Right ventricle myocardium superior (tissue), 1 donor: ENCODE results near the gene TBXAS1. TPM values are rescaled to one million over a fixed set of nuclear protein-coding genes. Genes with fewer than 3 reads are reported as not detected.
A peak's percentile ranks its signal among the peaks of the same experiment; 100 is the strongest.

Source experiments
- ATAC-seq: fragments of 200-7000 bp; cut with Tn5 transposase; one replicate; pipeline ENCODE4 v1.9.1; 2020; ENCODE audit warnings: mild to moderate bottlenecking; ENCODE audit not compliant: poor library complexity
- DNase-seq: peaks from one replicate; pipeline ENCODE4 v3.0.0-alpha.2; 2020
- intact Hi-C: fragments of 100-400 bp; cut with DNase I; formaldehyde crosslinking; loops from one replicate; pipeline ENCODE4 v1.11.2; 2022
- total RNA-seq: library from RNA; stranded (reverse); fragmentation: NEBNext Ultra II Directional; extraction: Animal tissue kit (Norgen Biotek cat#: 25700); gene quantifications from one replicate; pipeline ENCODE4 v1.2.1, GENCODE V29; 2021
- donor health status: DM: no; HTN: yes; CAD: no; lungs with severe emphysema.

Gene TBXAS1
- total RNA-seq, 1 donor from 2014 or later = 4.2 TPM

GRCh38 chr7:140003913-140004382, 174.9 kb downstream of the TBXAS1 start:
- ATAC-seq = no peak

GRCh38 chr7:140004672-140005071, 175.6 kb downstream of the TBXAS1 start:
- intact Hi-C loops = loop anchor here (5.0 kb wide), 3 partner anchors 227 to 502 kb away; partner anchors contain the start of gene HIPK2
- no peak for DNase-seq
- ATAC-seq = no peak

More at GRCh38 chr7:140003913-140004382, 174.9 kb downstream of the TBXAS1 start:
- intact Hi-C loops = loop anchor here (2.0 to 5.0 kb wide), 4 partner anchors 227 to 502 kb away; partner anchors contain the start of gene HIPK2
- no peak for DNase-seq

- DNase-seq (no peak), ATAC-seq (no peak)
- intact Hi-C loops = no loop called here
These were observed 176.3 kb downstream of the TBXAS1 start for GRCh38 chr7:140005341-140005740.

- DNase-seq (peak; percentile 51), ATAC-seq (peak; percentile 32)
- intact Hi-C loops = no loop called here
These were observed 176.9 kb downstream of the TBXAS1 start for GRCh38 chr7:140005754-140006503.

GRCh38 chr7:140006600-140006999, 177.5 kb downstream of the TBXAS1 start:
- intact Hi-C loops = no loop called here
- DNase-seq (no peak), ATAC-seq (no peak)

GRCh38 chr7:140007051-140007690, 178.1 kb downstream of the TBXAS1 start:
- DNase-seq = no peak
- intact Hi-C loops = no loop called here
- ATAC-seq = no peak

GRCh38 chr7:140008755-140009610, 179.9 kb downstream of the TBXAS1 start:
- ATAC-seq (no peak), DNase-seq (no peak)
- intact Hi-C loops = no loop called here

- no peak for DNase-seq
- no peak for ATAC-seq
- intact Hi-C loops = no loop called here
These were observed 180.7 kb downstream of the TBXAS1 start for GRCh38 chr7:140009735-140010134.

GRCh38 chr7:140010194-140010895, 181.3 kb downstream of the TBXAS1 start:
- DNase-seq (no peak), ATAC-seq (no peak)
- intact Hi-C loops = no loop called here

GRCh38 chr7:140013676-140014075, 184.6 kb downstream of the TBXAS1 start:
- intact Hi-C loops = no loop called here
- DNase-seq = no peak
- no peak for ATAC-seq

GRCh38 chr7:140014123-140014522, 185.1 kb downstream of the TBXAS1 start:
- intact Hi-C loops = no loop called here
- DNase-seq (no peak), ATAC-seq (no peak)

- no peak for DNase-seq
- intact Hi-C loops = no loop called here
- no peak for ATAC-seq
These were observed 186.5 kb downstream of the TBXAS1 start for GRCh38 chr7:140015471-140015970.

- no peak for DNase-seq
- no peak for ATAC-seq
- intact Hi-C loops = no loop called here
These were observed 187.5 kb downstream of the TBXAS1 start for GRCh38 chr7:140016540-140016939.

- ATAC-seq (no peak), DNase-seq (no peak)
- intact Hi-C loops = no loop called here
These were observed 188.0 kb downstream of the TBXAS1 start for GRCh38 chr7:140017034-140017433.

GRCh38 chr7:140017543-140017942, 188.5 kb downstream of the TBXAS1 start:
- DNase-seq (no peak), ATAC-seq (no peak)
- intact Hi-C loops = no loop called here

GRCh38 chr7:140018125-140019043, 189.3 kb downstream of the TBXAS1 start:
- intact Hi-C loops = no loop called here
- ATAC-seq = no peak
- no peak for DNase-seq

GRCh38 chr7:140019172-140019571, 190.1 kb downstream of the TBXAS1 start:
- ATAC-seq (no peak), DNase-seq (no peak)
- intact Hi-C loops = no loop called here
